Activated CD8-positive, alpha-beta memory T cell treated with anti-CD3 and anti-CD28 coated beads for 24 hours (primary cell): ENCODE data around the gene CREB3L2.
"Not testable (repeated sequence)": the region's sequence is repeated elsewhere in the genome, so short reads cannot be mapped to it uniquely, and the experiment has no call there.

ENCODE experiments used
- DNase-seq: peaks from one replicate; pipeline ENCODE4 v3.0.0-alpha.2; 2020

Gene CREB3L2

GRCh38 chr7:137986252-137987017, 15.5 kb downstream of the CREB3L2 start:
- DNase-seq, result no peak

- DNase-seq, result no peak
These were observed 16.0 kb downstream of the CREB3L2 start for GRCh38 chr7:137985897-137986251.

GRCh38 chr7:137985253-137985896, 16.5 kb downstream of the CREB3L2 start:
- no peak for DNase-seq

- no peak for DNase-seq
These were observed 17.5 kb downstream of the CREB3L2 start for GRCh38 chr7:137984181-137985041.

GRCh38 chr7:137983323-137984008, 18.4 kb downstream of the CREB3L2 start:
- DNase-seq, result no peak

- DNase-seq, result not testable (repeated sequence)
These were observed 19.5 kb downstream of the CREB3L2 start for GRCh38 chr7:137982394-137982793.

GRCh38 chr7:137981668-137982067, 20.2 kb downstream of the CREB3L2 start:
- no peak for DNase-seq

GRCh38 chr7:137981175-137981574, 20.7 kb downstream of the CREB3L2 start:
- DNase-seq, result no peak

- DNase-seq, result no peak
These were observed 21.6 kb downstream of the CREB3L2 start for GRCh38 chr7:137980308-137980707.

- no peak for DNase-seq
These were observed 23.2 kb downstream of the CREB3L2 start for GRCh38 chr7:137978464-137979237.

- no peak for DNase-seq
These were observed 24.7 kb downstream of the CREB3L2 start for GRCh38 chr7:137977173-137977572.

- no peak for DNase-seq
These were observed 25.2 kb downstream of the CREB3L2 start for GRCh38 chr7:137976696-137977095.

- no peak for DNase-seq
These were observed 25.7 kb downstream of the CREB3L2 start for GRCh38 chr7:137976232-137976631.

- no peak for DNase-seq
These were observed 26.1 kb downstream of the CREB3L2 start for GRCh38 chr7:137975768-137976167.

- DNase-seq, result no peak
These were observed 26.7 kb downstream of the CREB3L2 start for GRCh38 chr7:137975221-137975620.

- DNase-seq, result no peak
These were observed 27.1 kb downstream of the CREB3L2 start for GRCh38 chr7:137974766-137975165.

GRCh38 chr7:137970253-137970975, 31.5 kb downstream of the CREB3L2 start:
- DNase-seq, result no peak

- DNase-seq, result no peak
These were observed 32.1 kb downstream of the CREB3L2 start for GRCh38 chr7:137969828-137970227.

GRCh38 chr7:137968890-137969289, 33.0 kb downstream of the CREB3L2 start:
- DNase-seq, result no peak

GRCh38 chr7:137968339-137968738, 33.5 kb downstream of the CREB3L2 start:
- DNase-seq, result not testable (repeated sequence)
